ENCODE data around the gene SERINC2. TPM values are rescaled to one million over a fixed set of nuclear protein-coding genes. Genes with fewer than 3 reads are reported as not detected.
"Not testable (repeated sequence)": the region's sequence is repeated elsewhere in the genome, so short reads cannot be mapped to it uniquely, and the experiment has no call there.

SERINC2 gene
- total RNA-seq, 1 donor: 10.9 TPM

DNA sequence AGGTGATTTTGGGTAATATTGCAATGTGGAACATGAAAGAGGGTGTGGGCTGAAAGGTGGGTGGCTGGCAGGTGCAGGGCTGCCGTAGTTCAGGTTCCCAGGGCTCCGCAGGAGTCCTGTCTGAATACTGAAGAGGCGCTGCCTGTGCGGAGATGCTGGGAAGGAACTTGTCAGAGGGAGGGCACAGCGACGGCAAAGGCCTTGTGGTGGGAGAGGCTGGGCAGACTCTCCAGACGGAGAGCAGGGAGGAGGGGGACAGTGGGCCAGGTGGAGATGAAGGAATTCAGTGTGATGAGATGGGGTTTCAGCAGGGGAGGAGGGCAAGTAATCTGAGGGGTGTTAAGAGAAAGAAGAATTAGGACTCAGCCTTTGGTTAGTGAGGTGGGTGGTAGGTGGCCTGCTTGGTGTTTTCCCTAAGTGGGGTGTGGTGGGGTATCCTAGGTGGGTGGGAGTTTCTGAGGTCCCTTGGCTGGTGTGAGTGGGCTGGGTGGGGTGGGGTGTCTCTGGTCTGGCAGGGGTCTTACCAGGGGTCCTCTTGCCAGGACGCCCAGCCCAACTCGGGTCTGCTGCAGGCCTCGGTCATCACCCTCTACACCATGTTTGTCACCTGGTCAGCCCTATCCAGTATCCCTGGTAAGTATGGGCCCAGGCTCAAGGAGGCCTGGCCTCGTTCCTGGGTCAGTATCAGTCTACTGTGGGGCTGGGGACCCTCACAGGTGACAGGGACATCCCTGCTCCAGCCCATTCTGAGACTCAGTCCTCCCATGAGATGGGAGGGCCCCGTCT, 15.6 kb downstream of the SERINC2 start:
- no peak overlapping the region for H3K27ac ChIP-seq (ENCODE audit: low read depth, low read length)
- DNase-seq (ENCODE audit: insufficient read length, low spot score, missing footprints): no peak
- TF ChIP-seq, protein P1, sequence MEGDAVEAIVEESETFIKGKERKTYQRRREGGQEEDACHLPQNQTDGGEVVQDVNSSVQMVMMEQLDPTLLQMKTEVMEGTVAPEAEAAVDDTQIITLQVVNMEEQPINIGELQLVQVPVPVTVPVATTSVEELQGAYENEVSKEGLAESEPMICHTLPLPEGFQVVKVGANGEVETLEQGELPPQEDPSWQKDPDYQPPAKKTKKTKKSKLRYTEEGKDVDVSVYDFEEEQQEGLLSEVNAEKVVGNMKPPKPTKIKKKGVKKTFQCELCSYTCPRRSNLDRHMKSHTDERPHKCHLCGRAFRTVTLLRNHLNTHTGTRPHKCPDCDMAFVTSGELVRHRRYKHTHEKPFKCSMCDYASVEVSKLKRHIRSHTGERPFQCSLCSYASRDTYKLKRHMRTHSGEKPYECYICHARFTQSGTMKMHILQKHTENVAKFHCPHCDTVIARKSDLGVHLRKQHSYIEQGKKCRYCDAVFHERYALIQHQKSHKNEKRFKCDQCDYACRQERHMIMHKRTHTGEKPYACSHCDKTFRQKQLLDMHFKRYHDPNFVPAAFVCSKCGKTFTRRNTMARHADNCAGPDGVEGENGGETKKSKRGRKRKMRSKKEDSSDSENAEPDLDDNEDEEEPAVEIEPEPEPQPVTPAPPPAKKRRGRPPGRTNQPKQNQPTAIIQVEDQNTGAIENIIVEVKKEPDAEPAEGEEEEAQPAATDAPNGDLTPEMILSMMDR (IDR thresholded peaks at IDR 0.05; ENCODE audit: extremely low read depth, low read depth, low read length): no peak
- no peaks in the 10 kb centered on the region for H3K9me3 ChIP-seq (ENCODE audit: low read depth, low read length)
- H3K79me2 ChIP-seq (ENCODE audit: insufficient read depth, low read length): peaks cover 18% of the 10 kb centered on the region
- H3K4me1 ChIP-seq (ENCODE audit: insufficient read depth, low read length): no peaks in the 10 kb centered on the region
- H3K27me3 ChIP-seq (ENCODE audit: insufficient read depth, low read length): no peaks in the 10 kb centered on the region
- H2AFZ ChIP-seq (ENCODE audit: low read length): no peak overlapping the region
- H3K36me3 ChIP-seq (ENCODE audit: insufficient read depth, low read length): peaks cover 42% of the 10 kb centered on the region
- H3K4me3 ChIP-seq (ENCODE audit: insufficient read depth, low read length): no peak overlapping the region
- no peak overlapping the region for H3K4me2 ChIP-seq (ENCODE audit: insufficient read depth, low read length)
- peaks cover 25% of the 10 kb centered on the region for H4K20me1 ChIP-seq (ENCODE audit: insufficient read depth, low read length)

GRCh38 chr1:31429583-31429982, 16.6 kb downstream of the SERINC2 start:
- TF ChIP-seq, protein P1 (IDR thresholded peaks at IDR 0.05; ENCODE audit: extremely low read depth, low read depth, low read length): no peak
- Histone ChIP-seq H4K20me1 (ENCODE audit: insufficient read depth, low read length) (peaks cover 17% of the 10 kb centered on the region), H3K27me3 (ENCODE audit: insufficient read depth, low read length) (no peaks in the 10 kb centered on the region), H3K4me1 (ENCODE audit: insufficient read depth, low read length) (no peaks in the 10 kb centered on the region), H3K4me2 (ENCODE audit: insufficient read depth, low read length) (no peak overlapping the region), H3K79me2 (ENCODE audit: insufficient read depth, low read length) (peaks cover 9% of the 10 kb centered on the region), H2AFZ (ENCODE audit: low read length) (no peak overlapping the region), H3K36me3 (ENCODE audit: insufficient read depth, low read length) (peaks cover 39% of the 10 kb centered on the region), H3K9me3 (ENCODE audit: low read depth, low read length) (no peaks in the 10 kb centered on the region), H3K4me3 (ENCODE audit: insufficient read depth, low read length) (no peak overlapping the region), H3K27ac (ENCODE audit: low read depth, low read length) (no peak overlapping the region)
- DNase-seq (ENCODE audit: insufficient read length, low spot score, missing footprints): no peak

GRCh38 chr1:31431351-31432257, 18.6 kb downstream of the SERINC2 start:
- H3K27ac ChIP-seq (ENCODE audit: low read depth, low read length); H3K9me3 ChIP-seq (ENCODE audit: low read depth, low read length); H3K4me2 ChIP-seq (ENCODE audit: insufficient read depth, low read length); H3K27me3 ChIP-seq (ENCODE audit: insufficient read depth, low read length); H3K4me3 ChIP-seq (ENCODE audit: insufficient read depth, low read length); H2AFZ ChIP-seq (ENCODE audit: low read length); H4K20me1 ChIP-seq (ENCODE audit: insufficient read depth, low read length); DNase-seq (ENCODE audit: insufficient read length, low spot score, missing footprints); H3K79me2 ChIP-seq (ENCODE audit: insufficient read depth, low read length); H3K4me1 ChIP-seq (ENCODE audit: insufficient read depth, low read length): not testable (repeated sequence)
- peaks cover 25% of the 10 kb centered on the region for H3K36me3 ChIP-seq (ENCODE audit: insufficient read depth, low read length)

- Histone ChIP-seq H3K27me3 (ENCODE audit: insufficient read depth, low read length) (no peaks in the 10 kb centered on the region), H3K9me3 (ENCODE audit: low read depth, low read length) (no peaks in the 10 kb centered on the region), H3K79me2 (ENCODE audit: insufficient read depth, low read length) (peaks cover 2% of the 10 kb centered on the region), H3K4me1 (ENCODE audit: insufficient read depth, low read length) (no peaks in the 10 kb centered on the region), H2AFZ (ENCODE audit: low read length) (no peak overlapping the region), H3K27ac (ENCODE audit: low read depth, low read length) (no peak overlapping the region), H3K4me3 (ENCODE audit: insufficient read depth, low read length) (no peak overlapping the region), H4K20me1 (ENCODE audit: insufficient read depth, low read length) (peaks cover 4% of the 10 kb centered on the region), H3K36me3 (ENCODE audit: insufficient read depth, low read length) (peaks cover 15% of the 10 kb centered on the region), H3K4me2 (ENCODE audit: insufficient read depth, low read length) (no peak overlapping the region)
- TF ChIP-seq, protein P1 (IDR thresholded peaks at IDR 0.05; ENCODE audit: extremely low read depth, low read depth, low read length): no peak
- no peak for DNase-seq (ENCODE audit: insufficient read length, low spot score, missing footprints)
Observed at GRCh38 chr1:31432592-31433395, 19.8 kb downstream of the SERINC2 start.
